Measurements from ENCODE around the gene OTUD7B.
"Not testable (repeated sequence)": the region's sequence is repeated elsewhere in the genome, so short reads cannot be mapped to it uniquely, and the experiment has no call there.

Gene OTUD7B

GRCh38 chr1:149949911-149950310 is 60.6 kb downstream of the OTUD7B start:
- DNase-seq (ENCODE audit: low spot score) = no peak

GRCh38 chr1:149945206-149945605 is 65.3 kb downstream of the OTUD7B start:
- no peak for DNase-seq (ENCODE audit: low spot score)

- no peak for DNase-seq (ENCODE audit: low spot score)
Measured at GRCh38 chr1:149942885-149943284, 67.6 kb downstream of the OTUD7B start.

- DNase-seq (ENCODE audit: low spot score) = no peak
Measured at GRCh38 chr1:149942207-149942606, 68.3 kb downstream of the OTUD7B start.

GRCh38 chr1:149940427-149940826 is 70.1 kb downstream of the OTUD7B start:
- no peak for DNase-seq (ENCODE audit: low spot score)

GRCh38 chr1:149938668-149939003 is 71.9 kb downstream of the OTUD7B start:
- not testable (repeated sequence) for DNase-seq (ENCODE audit: low spot score)

GRCh38 chr1:149937759-149938158 is 72.8 kb downstream of the OTUD7B start:
- DNase-seq (ENCODE audit: low spot score) = no peak

- no peak for DNase-seq (ENCODE audit: low spot score)
Measured at GRCh38 chr1:149936992-149937705, 73.4 kb downstream of the OTUD7B start.

- no peak for DNase-seq (ENCODE audit: low spot score)
Measured at GRCh38 chr1:149936170-149936991, 74.1 kb downstream of the OTUD7B start, which contains the start of gene MTMR11. TSS of gene MTMR11 (minus strand) at chr1:149936879. CDS start at chr1:149936647, 232 bp downstream.

- no peak for DNase-seq (ENCODE audit: low spot score)
Measured at GRCh38 chr1:149934356-149934755, 76.2 kb downstream of the OTUD7B start.

- DNase-seq (ENCODE audit: low spot score) = no peak
Measured at GRCh38 chr1:149933208-149933607, 77.3 kb downstream of the OTUD7B start.

GRCh38 chr1:149932474-149932873 is 78.1 kb downstream of the OTUD7B start:
- DNase-seq (ENCODE audit: low spot score) = no peak

GRCh38 chr1:149931212-149931790 is 79.2 kb downstream of the OTUD7B start:
- no peak for DNase-seq (ENCODE audit: low spot score)

GRCh38 chr1:149929856-149930255 is 80.7 kb downstream of the OTUD7B start:
- DNase-seq (ENCODE audit: low spot score) = no peak

GRCh38 chr1:149928401-149928724 is 82.2 kb downstream of the OTUD7B start:
- DNase-seq (ENCODE audit: low spot score) = no peak

- DNase-seq (ENCODE audit: low spot score) = peak; percentile 95
Measured at GRCh38 chr1:149927563-149928400, 82.7 kb downstream of the OTUD7B start, which contains the start of gene SF3B4. TSS of gene SF3B4 (minus strand) at chr1:149927803. CDS start at chr1:149927759, 44 bp downstream.

- DNase-seq (ENCODE audit: low spot score) = no peak
Measured at GRCh38 chr1:149927056-149927562, 83.4 kb downstream of the OTUD7B start.

GRCh38 chr1:149926296-149926695 is 84.2 kb downstream of the OTUD7B start:
- DNase-seq (ENCODE audit: low spot score) = no peak

- no peak for DNase-seq (ENCODE audit: low spot score)
Measured at GRCh38 chr1:149925751-149926150, 84.8 kb downstream of the OTUD7B start.

- DNase-seq (ENCODE audit: low spot score) = no peak
Measured at GRCh38 chr1:149925345-149925744, 85.2 kb downstream of the OTUD7B start.

GRCh38 chr1:149923626-149924025 is 86.9 kb downstream of the OTUD7B start:
- DNase-seq (ENCODE audit: low spot score) = peak; percentile 66
